ENCODE results near the gene GAD1.

GAD1 gene

GRCh38 chr2:170818036-170818751 lies 1.5 kb downstream of the GAD1 start:
- peak; percentile 71 for DNase-seq (ENCODE audit: low spot score)

- DNase-seq (ENCODE audit: low spot score), result peak; percentile 31
Observed at GRCh38 chr2:170818752-170819470, 2.2 kb downstream of the GAD1 start.

GRCh38 chr2:170819680-170820664 lies 3.3 kb downstream of the GAD1 start:
- DNase-seq (ENCODE audit: low spot score), result no peak

- peak; percentile 28 for DNase-seq (ENCODE audit: low spot score)
Observed at GRCh38 chr2:170820757-170821530, 4.3 kb downstream of the GAD1 start.

- peak; percentile 40 for DNase-seq (ENCODE audit: low spot score)
Observed at GRCh38 chr2:170821531-170822289, 5.0 kb downstream of the GAD1 start.

- DNase-seq (ENCODE audit: low spot score), result peak; percentile 90
Observed at GRCh38 chr2:170822290-170823087, 5.8 kb downstream of the GAD1 start.

- peak; percentile 64 for DNase-seq (ENCODE audit: low spot score)
Observed at GRCh38 chr2:170823088-170823897, 6.6 kb downstream of the GAD1 start.

GRCh38 chr2:170823898-170824215 lies 7.2 kb downstream of the GAD1 start:
- no peak for DNase-seq (ENCODE audit: low spot score)

- DNase-seq (ENCODE audit: low spot score), result no peak
Observed at GRCh38 chr2:170824526-170825015, 7.9 kb downstream of the GAD1 start.

- no peak for DNase-seq (ENCODE audit: low spot score)
Observed at GRCh38 chr2:170827841-170828532, 11.3 kb downstream of the GAD1 start.

- DNase-seq (ENCODE audit: low spot score), result no peak
Observed at GRCh38 chr2:170828533-170828916, 11.8 kb downstream of the GAD1 start.

- DNase-seq (ENCODE audit: low spot score), result no peak
Observed at GRCh38 chr2:170829036-170829435, 12.3 kb downstream of the GAD1 start.

- no peak for DNase-seq (ENCODE audit: low spot score)
Observed at GRCh38 chr2:170830166-170830565, 13.5 kb downstream of the GAD1 start.

- DNase-seq (ENCODE audit: low spot score), result no peak
Observed at GRCh38 chr2:170831115-170831514, 14.4 kb downstream of the GAD1 start.

- no peak for DNase-seq (ENCODE audit: low spot score)
Observed at GRCh38 chr2:170836027-170836426, 19.3 kb downstream of the GAD1 start.

- DNase-seq (ENCODE audit: low spot score), result no peak
Observed at GRCh38 chr2:170840717-170841210, 24.1 kb downstream of the GAD1 start.

- DNase-seq (ENCODE audit: low spot score), result no peak
Observed at GRCh38 chr2:170842785-170843184, 26.1 kb downstream of the GAD1 start.

GRCh38 chr2:170843656-170844055 lies 27.0 kb downstream of the GAD1 start:
- DNase-seq (ENCODE audit: low spot score), result no peak
